Occipital lobe (tissue), 2 donors: ENCODE measurements around the gene FBXL4. TPM values are rescaled to one million over a fixed set of nuclear protein-coding genes. Genes with fewer than 3 reads are reported as not detected.

Experiments used
- DNase-seq: peaks from one replicate; lab custom pipeline; 2025; lab: John Stamatoyannopoulos, UW
- total RNA-seq: library from RNA; depleted of rRNA; stranded (reverse); fragments of >200 nt; gene quantifications from one replicate; pipeline ENCODE4 v1.2.3, GENCODE V29; 2014

The FBXL4 gene
- 44.6 TPM for total RNA-seq

- peak; percentile 86 for DNase-seq
Measured at GRCh38 chr6:98947411-98948292, at the start of gene FBXL4. TSS of gene FBXL4 (minus strand) at chr6:98947946. CDS start at chr6:98926988, 20,958 bp downstream.

- no peak for DNase-seq
Measured at GRCh38 chr6:98995116-98995515, 47.4 kb upstream of the FBXL4 start.

DNA sequence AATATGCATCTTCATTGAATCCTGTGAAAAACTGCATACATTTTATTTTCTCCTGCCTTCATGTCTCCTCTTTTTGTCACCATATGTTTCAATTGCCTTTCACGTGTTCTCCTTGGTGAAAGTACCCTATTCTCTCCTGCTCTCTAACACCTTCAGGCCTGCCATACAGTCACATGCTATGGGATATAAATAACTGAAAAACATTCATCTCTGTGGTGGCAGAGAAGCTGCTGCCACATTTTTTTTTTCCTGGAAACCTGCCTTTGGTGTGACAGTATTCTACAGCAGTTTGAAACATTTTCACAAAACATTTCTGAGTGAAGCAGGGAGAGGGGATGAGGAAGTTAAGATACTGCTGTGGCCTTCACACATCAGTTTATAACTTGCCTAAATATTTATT lies 44.8 kb upstream of the FBXL4 start:
- DNase-seq = no peak

DNA sequence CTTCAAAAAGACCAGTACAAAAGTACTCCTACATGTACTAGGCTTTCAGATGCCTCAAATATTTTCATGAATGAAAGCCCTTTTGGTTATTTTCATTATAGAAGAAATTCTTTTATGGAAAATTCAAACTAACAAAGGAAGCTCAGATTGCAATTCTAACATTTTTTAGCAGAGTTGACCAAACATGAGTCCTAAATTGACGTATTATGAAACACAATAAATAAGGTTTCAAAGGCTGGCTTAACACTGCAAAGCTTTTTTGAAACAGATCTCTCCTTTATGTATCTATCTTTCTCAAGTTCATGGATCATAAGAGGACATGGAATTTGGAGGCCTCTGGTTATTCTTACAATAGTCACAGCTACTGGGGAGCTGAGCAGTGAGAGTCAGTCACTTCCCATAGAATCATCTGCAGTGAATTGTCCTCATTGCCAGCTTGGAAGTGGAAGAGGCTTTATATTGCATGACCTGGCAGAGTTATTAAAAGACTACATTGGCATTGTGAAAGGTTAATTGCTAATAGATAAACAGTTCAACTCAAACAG lies 38.4 kb upstream of the FBXL4 start:
- no peak for DNase-seq

DNA sequence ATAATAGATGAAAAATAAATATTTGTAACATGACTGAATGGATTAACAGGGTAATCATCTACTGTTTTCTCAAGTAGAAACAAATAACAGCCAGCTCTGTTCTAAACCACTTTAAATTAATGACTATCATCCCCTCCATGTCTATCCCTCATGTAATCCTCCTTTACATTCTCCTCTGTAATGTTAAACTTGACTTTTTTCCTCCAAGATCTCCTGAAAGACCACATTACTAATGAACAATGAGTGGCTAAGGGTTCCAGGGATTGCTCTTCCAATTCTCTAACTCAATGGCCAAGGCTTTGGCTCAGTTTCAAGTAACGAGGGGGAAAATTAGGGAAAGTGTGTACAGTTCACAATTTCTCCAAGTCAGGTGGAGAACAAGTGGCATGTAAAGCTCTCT lies 37.6 kb upstream of the FBXL4 start:
- DNase-seq = no peak

DNA sequence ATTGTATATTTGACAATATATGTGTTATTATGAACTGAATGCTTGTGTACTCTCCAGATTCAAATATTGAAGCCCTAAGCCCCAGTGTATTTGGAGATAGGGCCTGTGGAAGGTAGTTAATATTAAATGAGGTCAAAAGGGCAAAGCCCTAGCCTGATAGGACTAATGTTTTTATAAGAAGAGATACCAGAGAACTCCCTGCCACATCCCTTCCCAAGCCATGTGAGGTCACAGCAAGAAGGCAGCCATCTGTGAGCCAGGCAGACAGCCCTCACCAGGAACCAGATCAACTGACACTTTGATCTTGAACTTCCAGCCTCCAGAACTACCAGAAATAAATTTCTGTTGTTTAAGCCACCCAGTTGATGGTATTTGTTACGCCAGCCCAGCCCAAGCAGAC lies 36.4 kb upstream of the FBXL4 start:
- DNase-seq = no peak

GRCh38 chr6:98981473-98981872 lies 33.7 kb upstream of the FBXL4 start:
- no peak for DNase-seq

GRCh38 chr6:98980819-98981218 lies 33.1 kb upstream of the FBXL4 start:
- no peak for DNase-seq

GRCh38 chr6:98977671-98978292 lies 30.0 kb upstream of the FBXL4 start:
- no peak for DNase-seq

- no peak for DNase-seq
Measured at GRCh38 chr6:98976674-98977385, 29.1 kb upstream of the FBXL4 start.

GRCh38 chr6:98975421-98975820 lies 27.7 kb upstream of the FBXL4 start:
- no peak for DNase-seq

GRCh38 chr6:98974309-98974708 lies 26.6 kb upstream of the FBXL4 start:
- DNase-seq = no peak

DNA sequence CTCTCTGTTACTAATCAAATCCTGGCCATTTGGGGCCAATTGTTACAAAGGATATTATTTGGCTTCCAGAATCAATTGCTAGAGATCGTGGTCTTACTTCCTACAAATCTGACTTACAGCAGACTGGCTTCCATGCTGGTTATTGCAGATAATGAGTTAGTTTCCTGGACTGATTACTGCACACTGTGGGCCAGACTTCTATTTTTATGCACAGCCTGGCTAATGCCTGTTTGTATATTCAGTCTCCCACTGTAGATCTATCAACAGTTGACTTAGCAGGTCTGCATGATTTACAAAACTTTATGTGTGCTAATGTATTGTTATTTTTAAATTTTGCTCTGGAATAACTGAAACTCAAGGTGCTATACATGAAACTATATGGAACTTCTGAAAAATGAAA lies 25.8 kb upstream of the FBXL4 start:
- DNase-seq = no peak

- no peak for DNase-seq
Measured at GRCh38 chr6:98971303-98971702, 23.6 kb upstream of the FBXL4 start.

GRCh38 chr6:98970469-98970868 lies 22.7 kb upstream of the FBXL4 start:
- no peak for DNase-seq

DNA sequence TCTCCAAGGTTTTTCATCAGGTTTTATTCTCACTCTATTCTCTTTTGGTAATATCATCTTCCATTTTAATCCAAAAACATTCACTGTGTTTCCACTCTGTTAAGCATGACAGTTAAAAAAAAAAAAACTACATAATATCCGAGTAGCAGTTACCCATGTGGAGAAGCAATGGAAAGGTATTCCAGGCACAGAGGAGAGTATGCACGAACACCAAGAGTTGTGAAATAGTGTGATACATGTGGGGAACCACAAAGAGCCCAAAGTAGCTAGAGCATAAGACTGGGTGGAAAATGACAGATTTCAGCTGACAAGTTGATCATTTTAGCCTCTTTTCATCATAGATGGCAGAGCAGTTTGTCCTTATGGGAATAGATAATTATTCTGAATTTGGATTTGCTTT lies 19.9 kb upstream of the FBXL4 start:
- no peak for DNase-seq

GRCh38 chr6:98959631-98960030 lies 11.9 kb upstream of the FBXL4 start:
- DNase-seq = no peak

DNA sequence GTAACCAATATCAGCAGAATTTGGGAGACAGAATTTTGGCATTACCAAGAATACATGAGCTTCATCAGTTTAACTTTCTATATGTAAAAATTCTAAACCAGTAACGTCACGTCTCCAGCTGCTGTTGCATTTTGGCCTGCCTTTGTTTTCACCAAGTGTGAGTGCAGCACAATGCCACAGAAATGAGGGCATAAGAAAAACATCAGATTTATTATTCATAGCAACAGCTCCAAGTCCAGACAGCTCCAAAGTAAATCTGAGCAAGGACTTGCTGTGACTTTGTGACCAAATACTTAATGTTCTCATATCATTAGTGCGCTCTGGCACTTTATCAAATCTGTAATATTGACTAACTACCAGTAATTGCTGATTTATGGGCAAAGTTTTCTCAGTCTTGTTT lies 11.0 kb upstream of the FBXL4 start:
- no peak for DNase-seq

- DNase-seq = no peak
Measured at GRCh38 chr6:98957450-98957849, 9.7 kb upstream of the FBXL4 start.

DNA sequence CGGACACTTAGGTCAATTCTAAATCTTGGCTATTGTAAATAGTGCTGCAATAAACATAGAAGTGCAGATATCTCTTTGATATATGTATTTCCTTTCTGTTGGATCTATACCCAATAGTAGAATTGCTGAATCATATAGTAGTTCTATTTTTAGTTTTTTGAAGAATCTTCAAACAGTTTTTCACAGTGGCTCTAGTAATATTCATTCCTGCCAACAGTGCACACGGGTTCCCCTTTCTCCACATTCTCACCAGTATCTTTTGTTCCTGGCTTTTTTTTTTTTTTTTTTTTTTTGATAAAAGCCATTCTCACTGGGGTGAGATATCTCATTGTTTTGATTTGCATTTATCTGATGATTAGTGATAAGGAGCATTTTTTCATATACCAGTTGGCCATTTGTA lies 1.8 kb upstream of the FBXL4 start:
- no peak for DNase-seq

GRCh38 chr6:98946879-98947410 lies 801 bp downstream of the FBXL4 start:
- no peak for DNase-seq
